ENCODE data around the gene PBOV1.

DNA sequence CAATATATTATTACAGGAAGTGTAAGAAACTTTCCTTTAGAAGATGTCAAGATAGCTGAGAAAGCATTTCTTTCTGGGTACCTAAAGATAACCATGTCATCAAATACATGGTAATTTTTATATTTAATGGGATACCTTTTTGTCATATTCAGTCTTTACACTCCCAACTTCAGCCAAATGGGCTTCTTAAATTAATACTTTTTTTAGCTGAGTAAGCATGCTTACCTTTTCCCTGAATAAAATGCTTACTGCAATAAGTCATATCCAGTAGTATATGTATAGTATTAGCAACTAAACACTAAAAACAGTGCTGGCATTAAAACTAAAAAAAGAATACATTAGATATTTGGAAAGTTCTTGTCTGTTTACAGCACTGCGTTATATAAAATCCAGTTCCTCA is 17.4 kb upstream of the PBOV1 start:
- no peak for TF ChIP-seq ZNF8 (CRISPR knock-in tag; IDR thresholded peaks at IDR 0.05)
- TF ChIP-seq PPARA (CRISPR knock-in tag; IDR thresholded peaks at IDR 0.05; ENCODE audit: borderline replicate concordance): no peak
- no peak for TF ChIP-seq ARNTL (CRISPR knock-in tag; IDR thresholded peaks at IDR 0.05; ENCODE audit: borderline replicate concordance, low read depth)
